Gastrocnemius medialis (tissue), 4 donors: ENCODE measurements around the gene ENG. TPM values are rescaled to one million over a fixed set of nuclear protein-coding genes. Genes with fewer than 3 reads are reported as not detected.

ENCODE experiments used
- ATAC-seq, 2 donors: fragments of 150-250 bp; one replicate each; pipeline ENCODE4 v1.9.1; 2016
- DNase-seq, 2 donors: peaks; one replicate each; pipeline ENCODE4 v3.0.0-alpha.2; 2019
- H3K27ac ChIP-seq, 4 donors: fragments of 200-600 bp; sonication (generic); 1 replicate in 1 of 4; 2 replicates in 3 of 4; pipeline ENCODE4 v1.5.1; 2016 to 2018; ENCODE audit warnings: mild to moderate bottlenecking in 2 of 4, moderate library complexity in 1 of 4
- H3K27me3 ChIP-seq, 3 donors: fragments of 200-600 bp; sonication (generic) in 2 of 3; 1 replicate in 1 of 3; 2 replicates in 2 of 3; pipeline versions ENCODE4 v1.5.1 to v1.6.0; 2016 to 2019; ENCODE audit warnings: mild to moderate bottlenecking in 1 of 3, moderate library complexity in 1 of 3
- H3K36me3 ChIP-seq, 2 donors: fragments of 200-600 bp; sonication (generic) in 1 of 2; one replicate each; pipeline ENCODE4 v1.5.1; 2017 to 2018
- H3K4me1 ChIP-seq, 2 donors: fragments of 200-600 bp; sonication (generic) in 1 of 2; one replicate each; pipeline ENCODE4 v1.5.1; 2016 to 2017; ENCODE audit warnings: mild to moderate bottlenecking in 2 of 2
- H3K4me3 ChIP-seq, 4 donors: fragments of 200-600 bp; sonication (generic) in 3 of 4; 1 replicate in 1 of 4; 2 replicates in 3 of 4; pipeline ENCODE4 v1.5.1; 2016 to 2019; ENCODE audit warnings: mild to moderate bottlenecking in 2 of 4
- H3K9me3 ChIP-seq, 3 donors: fragments of 200-600 bp; sonication (generic) in 2 of 3; 1 replicate in 1 of 3; 2 replicates in 2 of 3; pipeline ENCODE4 v1.5.1; 2016 to 2019
- POLR2A ChIP-seq, 2 donors: fragments of 450-650 bp; IDR thresholded peaks; one replicate each; pipeline ENCODE4 v1.6.1; 2017; ENCODE audit warnings: antibody characterized with exemption in 2 of 2, mild to moderate bottlenecking in 2 of 2, moderate library complexity in 2 of 2
- in situ Hi-C, 4 donors: fragments of 200-750 bp; cut with MboI; loops; one replicate each; pipeline versions ENCODE4 v1.15.0 to v1.8.0; 2017; ENCODE audit warnings: low sequenced_read_pairs in 4 of 4
- intact Hi-C: fragments of 100-400 bp; cut with DNase I; formaldehyde crosslinking; loops from one replicate; pipeline ENCODE4 v1.15.1; 2023; ENCODE audit warnings: low total_unique reads
- total RNA-seq, 4 donors: library from RNA; depleted of rRNA; stranded (reverse); fragments of >200 nt; gene quantifications; one replicate each; pipeline versions ENCODE4 v1.1.0 to v1.2.3, GENCODE V29; 2016
- TF ChIP-seq, protein P1 (sequence below), 5 experiments: fragments of 450-650 bp in 3 of 5; fragments of 200-600 bp in 2 of 5; sonication (generic) in 2 of 5; IDR thresholded peaks in 4 of 5; conservative IDR thresholded peaks in 1 of 5; 1 replicate in 4 of 5; 2 replicates in 1 of 5; pipeline ENCODE4 v1.5.1; 2016 to 2019; ENCODE audit warnings: antibody characterized with exemption in 5 of 5, mild to moderate bottlenecking in 3 of 5, moderate library complexity in 3 of 5

Gene ENG
- total RNA-seq, result 10 to 100 TPM; 27.4 to 49.8 (median 32.6) TPM

GRCh38 chr9:127854184-127854806 is at the start of gene ENG:
Gene ENG (minus strand): TSS chr9:127854658. CDS start chr9:127854355, 303 bp downstream.
- Histone ChIP-seq H3K27me3 (no peaks in the 10 kb centered on the region), H3K4me3 (peak within 1 kb of the TSS; percentile 63 to 73 (median 66)), H3K27ac (peak within 1 kb of the TSS; percentile 69 to 80 (median 76)), H3K9me3 (no peaks in the 10 kb centered on the region), H3K4me1 (peaks cover 18 to 22% of the 10 kb centered on the region in 2 donors), H3K36me3 (no peaks in the 10 kb centered on the region)
- intact Hi-C loops, result no loop called here
- TF ChIP-seq POLR2A (IDR thresholded peaks at IDR 0.05), result peak in 1 of 2 donors; percentile 22
- TF ChIP-seq, protein P1, sequence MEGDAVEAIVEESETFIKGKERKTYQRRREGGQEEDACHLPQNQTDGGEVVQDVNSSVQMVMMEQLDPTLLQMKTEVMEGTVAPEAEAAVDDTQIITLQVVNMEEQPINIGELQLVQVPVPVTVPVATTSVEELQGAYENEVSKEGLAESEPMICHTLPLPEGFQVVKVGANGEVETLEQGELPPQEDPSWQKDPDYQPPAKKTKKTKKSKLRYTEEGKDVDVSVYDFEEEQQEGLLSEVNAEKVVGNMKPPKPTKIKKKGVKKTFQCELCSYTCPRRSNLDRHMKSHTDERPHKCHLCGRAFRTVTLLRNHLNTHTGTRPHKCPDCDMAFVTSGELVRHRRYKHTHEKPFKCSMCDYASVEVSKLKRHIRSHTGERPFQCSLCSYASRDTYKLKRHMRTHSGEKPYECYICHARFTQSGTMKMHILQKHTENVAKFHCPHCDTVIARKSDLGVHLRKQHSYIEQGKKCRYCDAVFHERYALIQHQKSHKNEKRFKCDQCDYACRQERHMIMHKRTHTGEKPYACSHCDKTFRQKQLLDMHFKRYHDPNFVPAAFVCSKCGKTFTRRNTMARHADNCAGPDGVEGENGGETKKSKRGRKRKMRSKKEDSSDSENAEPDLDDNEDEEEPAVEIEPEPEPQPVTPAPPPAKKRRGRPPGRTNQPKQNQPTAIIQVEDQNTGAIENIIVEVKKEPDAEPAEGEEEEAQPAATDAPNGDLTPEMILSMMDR (IDR thresholded peaks at IDR 0.05 in 4 of 5, conservative IDR thresholded peaks at IDR 0.05 in 1 of 5), result peak in 1 of 5 experiments; percentile 27
- DNase-seq (peak; percentile 43 to 49), ATAC-seq (peak; percentile 34 to 45)
- in situ Hi-C loops, result no loop called here

DNA sequence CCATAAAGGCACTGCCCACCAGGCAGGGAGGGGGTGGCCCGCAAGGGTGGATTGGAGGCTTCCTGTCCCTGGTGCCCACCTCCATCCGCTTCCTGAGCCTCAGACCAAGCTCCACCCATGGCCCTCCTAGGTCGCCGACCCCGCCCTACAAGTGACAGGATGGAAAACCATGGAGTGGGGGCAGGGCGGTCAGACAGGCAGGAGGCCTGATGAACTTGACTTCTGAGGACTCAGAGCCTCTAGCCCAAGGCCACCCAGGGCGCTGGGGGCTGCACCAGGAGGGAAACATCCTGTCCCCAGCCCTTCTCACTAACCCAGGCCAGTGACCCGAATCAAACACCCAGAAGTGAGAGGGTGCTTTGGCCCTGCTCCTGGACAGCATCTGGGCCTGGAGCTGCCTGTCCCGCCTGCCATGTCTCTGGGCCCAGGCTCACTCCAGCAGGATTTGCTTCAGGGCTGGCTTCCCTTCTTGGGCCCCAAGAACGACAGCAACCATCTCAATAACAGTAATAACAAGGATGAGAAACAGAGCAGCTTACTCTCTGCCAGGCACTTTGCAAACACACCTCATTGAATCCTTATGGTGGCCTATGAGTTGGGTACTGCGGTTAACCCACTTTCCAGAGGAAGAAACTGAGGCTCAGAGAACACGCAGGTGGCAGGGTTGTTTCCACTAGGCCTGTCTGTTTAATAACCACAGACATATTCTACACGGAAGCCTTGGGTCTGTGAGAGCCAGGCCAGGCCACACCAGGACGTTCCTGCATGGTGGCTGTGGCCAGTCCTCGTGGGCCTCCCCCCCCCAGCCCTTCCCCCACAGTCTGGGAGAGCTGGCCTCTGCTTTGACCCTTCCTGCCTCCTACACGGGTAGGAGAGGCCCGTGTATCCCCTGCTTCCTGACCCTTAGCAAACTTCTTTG is 49.4 kb upstream of the ENG start:
- Histone ChIP-seq H3K27ac (peak overlapping the region; percentile 9 to 75 (median 66)), H3K4me1 (peaks cover 20 to 21% of the 10 kb centered on the region in 2 donors), H3K4me3 (no peak overlapping the region), H3K9me3 (no peaks in the 10 kb centered on the region), H3K27me3 (no peaks in the 10 kb centered on the region), H3K36me3 (peaks cover 0 to 10% of the 10 kb centered on the region in 2 donors)
- in situ Hi-C loops, result loop anchor here in 1 of 4 donors (25.0 kb wide), 1 partner anchor 667 kb away; no protein-coding TSS in a partner anchor
- intact Hi-C loops, result no loop called here
- TF ChIP-seq, protein P1 (IDR thresholded peaks at IDR 0.05 in 4 of 5, conservative IDR thresholded peaks at IDR 0.05 in 1 of 5), result no peak
- TF ChIP-seq POLR2A (IDR thresholded peaks at IDR 0.05), result no peak
- ATAC-seq (no peak), DNase-seq (peak in 1 of 2 donors; percentile 47)

- intact Hi-C loops, result loop anchor here (5.0 kb wide), 1 partner anchor 447 kb away; the partner anchor contains the start of genes LRSAM1 and RPL12
- in situ Hi-C loops, result no loop called here
- DNase-seq (peak in 1 of 2 donors; percentile 64), ATAC-seq (peak; percentile 68 to 72)
- peaks cover 0 to 18% of the 10 kb centered on the region in 2 donors for H3K36me3 ChIP-seq
- peaks cover 30 to 45% of the 10 kb centered on the region in 2 donors for H3K4me1 ChIP-seq
- peak within 1 kb of the TSS; percentile 90 to 97 (median 93) for H3K27ac ChIP-seq
- peak; percentile 69 to 79 for TF ChIP-seq POLR2A (IDR thresholded peaks at IDR 0.05)
- TF ChIP-seq, protein P1 (IDR thresholded peaks at IDR 0.05 in 4 of 5, conservative IDR thresholded peaks at IDR 0.05 in 1 of 5), result peak in 1 of 5 experiments; percentile 13
- no peaks in the 10 kb centered on the region for H3K9me3 ChIP-seq
- H3K27me3 ChIP-seq, result no peaks in the 10 kb centered on the region
- H3K4me3 ChIP-seq, result peak within 1 kb of the TSS; percentile 89 to 94 (median 90)
Observed at GRCh38 chr9:127899128-127899943, 44.9 kb upstream of the ENG start, which contains the start of gene ST6GALNAC6. Gene ST6GALNAC6 (minus strand): TSS chr9:127899603. CDS start chr9:127897981, 1,622 bp downstream.
